Osteoblast (primary cell): ENCODE results near the gene PPCDC. TPM values are rescaled to one million over a fixed set of nuclear protein-coding genes. Genes with fewer than 3 reads are reported as not detected.

ENCODE experiments used
- DNase-seq: peaks from one replicate; pipeline ENCODE4 v3.0.0; 2011; ENCODE audit warnings: low spot score, mixed read lengths; ENCODE audit not compliant: insufficient read length; ENCODE audit errors: missing footprints
- H2AFZ ChIP-seq: 2 replicates; pipeline ENCODE4 v1.6.0; 2011; ENCODE audit warnings: mild to moderate bottlenecking, low read length
- H3K27ac ChIP-seq: 2 replicates; pipeline ENCODE4 v1.5.1; 2011; ENCODE audit warnings: mild to moderate bottlenecking, low read depth, low read length, moderate library complexity
- H3K27me3 ChIP-seq: 2 replicates; pipeline ENCODE4 v1.6.0; 2012; ENCODE audit warnings: mild to moderate bottlenecking, control low read depth, inconsistent platforms, low read length, moderate library complexity; ENCODE audit not compliant: insufficient read depth
- H3K36me3 ChIP-seq: 2 replicates; pipeline ENCODE4 v1.5.1; 2011; ENCODE audit warnings: mild to moderate bottlenecking, low read length, control low read depth, moderate library complexity; ENCODE audit not compliant: insufficient read depth
- H3K4me1 ChIP-seq: 2 replicates; pipeline ENCODE4 v1.5.1; 2011; ENCODE audit warnings: mild to moderate bottlenecking, low read length, control low read depth, moderate library complexity; ENCODE audit not compliant: insufficient read depth
- H3K4me2 ChIP-seq: 2 replicates; pipeline ENCODE4 v1.6.0; 2011; ENCODE audit warnings: mild to moderate bottlenecking, low read length; ENCODE audit not compliant: insufficient read depth
- H3K4me3 ChIP-seq: fragments of 200-600 bp; sonication (generic); 3 replicates; pipeline ENCODE4 v1.5.1; 2012; ENCODE audit warnings: mild to moderate bottlenecking, low read length, inconsistent platforms; ENCODE audit not compliant: insufficient read depth
- H3K79me2 ChIP-seq: 2 replicates; pipeline ENCODE4 v1.6.0; 2012; ENCODE audit warnings: mild to moderate bottlenecking, low read length, control low read depth, inconsistent platforms; ENCODE audit not compliant: insufficient read depth
- H3K9me3 ChIP-seq: 2 replicates; pipeline ENCODE4 v1.5.1; 2011; ENCODE audit warnings: low read depth, low read length, control low read depth
- H4K20me1 ChIP-seq: 2 replicates; pipeline ENCODE4 v1.6.0; 2012; ENCODE audit warnings: mild to moderate bottlenecking, low read length, control low read depth; ENCODE audit not compliant: insufficient read depth
- CTCF ChIP-seq: IDR thresholded peaks from 2 replicates; pipeline ENCODE4 v1.5.1; 2011; ENCODE audit warnings: mild to moderate bottlenecking, low read depth, low read length, moderate library complexity; ENCODE audit errors: extremely low read depth
- total RNA-seq: library from RNA; depleted of rRNA; stranded (reverse); fragments of >200 nt; gene quantifications from 2 replicates; pipeline ENCODE4 v1.2.3, GENCODE V29; 2012

PPCDC gene
- total RNA-seq, 1 donor = 6.5 TPM

- H3K4me1 ChIP-seq = peaks cover 50% of the 10 kb centered on the region
- H2AFZ ChIP-seq = no peak overlapping the region
- no peaks in the 10 kb centered on the region for H3K27me3 ChIP-seq
- H3K36me3 ChIP-seq = no peaks in the 10 kb centered on the region
- no peak overlapping the region for H3K4me2 ChIP-seq
- H3K9me3 ChIP-seq = no peaks in the 10 kb centered on the region
- H3K79me2 ChIP-seq = no peaks in the 10 kb centered on the region
- H4K20me1 ChIP-seq = no peaks in the 10 kb centered on the region
- no peak overlapping the region for H3K4me3 ChIP-seq
- no peak for TF ChIP-seq CTCF
- H3K27ac ChIP-seq = no peak overlapping the region
- no peak for DNase-seq
Measured at GRCh38 chr15:75063889-75064288, 40.5 kb downstream of the PPCDC start.

GRCh38 chr15:75064846-75065245, 41.5 kb downstream of the PPCDC start:
- DNase-seq = no peak
- TF ChIP-seq CTCF = no peak

GRCh38 chr15:75065467-75065850, 42.1 kb downstream of the PPCDC start:
- Histone ChIP-seq H3K4me1 (peaks cover 50% of the 10 kb centered on the region), H3K27me3 (no peaks in the 10 kb centered on the region), H3K36me3 (no peaks in the 10 kb centered on the region), H3K27ac (peak overlapping the region; percentile 15), H3K4me2 (peak overlapping the region; percentile 65), H3K79me2 (no peaks in the 10 kb centered on the region), H3K4me3 (no peak overlapping the region), H3K9me3 (no peaks in the 10 kb centered on the region), H4K20me1 (no peaks in the 10 kb centered on the region), H2AFZ (no peak overlapping the region)
- DNase-seq = peak; percentile 45
- TF ChIP-seq CTCF = no peak

More at GRCh38 chr15:75064846-75065245, 41.5 kb downstream of the PPCDC start:
- no peaks in the 10 kb centered on the region for H3K79me2 ChIP-seq
- no peaks in the 10 kb centered on the region for H4K20me1 ChIP-seq
- no peaks in the 10 kb centered on the region for H3K36me3 ChIP-seq
- H3K4me3 ChIP-seq = no peak overlapping the region
- H3K4me2 ChIP-seq = peak overlapping the region; percentile 65
- H3K27me3 ChIP-seq = no peaks in the 10 kb centered on the region
- H3K4me1 ChIP-seq = peaks cover 50% of the 10 kb centered on the region
- no peaks in the 10 kb centered on the region for H3K9me3 ChIP-seq
- no peak overlapping the region for H2AFZ ChIP-seq
- peak overlapping the region; percentile 15 for H3K27ac ChIP-seq

- Histone ChIP-seq H3K27ac (peak overlapping the region; percentile 39), H3K4me3 (peak overlapping the region; percentile 42), H2AFZ (no peak overlapping the region), H3K27me3 (no peaks in the 10 kb centered on the region), H3K36me3 (no peaks in the 10 kb centered on the region), H4K20me1 (no peaks in the 10 kb centered on the region), H3K4me2 (peak overlapping the region; percentile 65), H3K9me3 (no peaks in the 10 kb centered on the region), H3K79me2 (no peaks in the 10 kb centered on the region), H3K4me1 (peaks cover 49% of the 10 kb centered on the region)
- DNase-seq = peak; percentile 70
- no peak for TF ChIP-seq CTCF
Measured at GRCh38 chr15:75065851-75066509, 42.6 kb downstream of the PPCDC start.
